Cardiac muscle cell (in vitro differentiated cells and primary cell): ENCODE results near the gene PAGE2. TPM values are rescaled to one million over a fixed set of nuclear protein-coding genes. Genes with fewer than 3 reads are reported as not detected.
"Not testable (repeated sequence)": the region's sequence is repeated elsewhere in the genome, so short reads cannot be mapped to it uniquely, and the experiment has no call there.

ENCODE experiments used
- DNase-seq, 2 donors: peaks; one replicate each; pipeline versions ENCODE4 v3.0.0 to v3.0.0-alpha.2; 2010 to 2017; ENCODE audit warnings: low read depth in 1 of 2, low spot score in 1 of 2
- H3K27ac ChIP-seq: fragments of 200-600 bp; sonication (generic); 2 replicates; pipeline ENCODE4 v1.5.1; 2016
- H3K27me3 ChIP-seq: fragments of 200-600 bp; sonication (generic); 2 replicates; pipeline ENCODE4 v1.6.0; 2016; ENCODE audit warnings: control low read depth
- H3K36me3 ChIP-seq: fragments of 200-600 bp; sonication (generic); 2 replicates; pipeline ENCODE4 v1.5.1; 2016; ENCODE audit warnings: control low read depth
- H3K4me1 ChIP-seq: fragments of 200-600 bp; sonication (generic); 2 replicates; pipeline ENCODE4 v1.8.1; 2017; ENCODE audit warnings: low read depth, mild to moderate bottlenecking, mixed run types
- H3K4me3 ChIP-seq: fragments of 200-600 bp; sonication (generic); 2 replicates; pipeline ENCODE4 v1.5.1; 2016; ENCODE audit warnings: mild to moderate bottlenecking
- H3K9me3 ChIP-seq: fragments of 200-600 bp; sonication (generic); 2 replicates; pipeline ENCODE4 v1.5.1; 2017; ENCODE audit warnings: low read depth, mild to moderate bottlenecking, control low read depth
- polyA plus RNA-seq: library from polyadenylated mRNA; unstranded; fragments of >200 nt; fragmentation: Nextera tagmentation; extraction: Ambion mirVana; gene quantifications from 2 replicates; pipeline ENCODE4 v1.2.1, GENCODE V29; 2016
- total RNA-seq: library from RNA; depleted of rRNA; stranded (reverse); fragments of >200 nt; gene quantifications from 2 replicates; pipeline ENCODE4 v1.2.3, GENCODE V29; 2016
- TF ChIP-seq, protein P1 (sequence below): IDR thresholded peaks from 2 replicates; pipeline ENCODE4 v1.5.1; 2012; ENCODE audit warnings: low read depth, mild to moderate bottlenecking, low read length

The PAGE2 gene
- total and polyA plus RNA-seq, 2 experiments from 2014 or later = not detected

DNA sequence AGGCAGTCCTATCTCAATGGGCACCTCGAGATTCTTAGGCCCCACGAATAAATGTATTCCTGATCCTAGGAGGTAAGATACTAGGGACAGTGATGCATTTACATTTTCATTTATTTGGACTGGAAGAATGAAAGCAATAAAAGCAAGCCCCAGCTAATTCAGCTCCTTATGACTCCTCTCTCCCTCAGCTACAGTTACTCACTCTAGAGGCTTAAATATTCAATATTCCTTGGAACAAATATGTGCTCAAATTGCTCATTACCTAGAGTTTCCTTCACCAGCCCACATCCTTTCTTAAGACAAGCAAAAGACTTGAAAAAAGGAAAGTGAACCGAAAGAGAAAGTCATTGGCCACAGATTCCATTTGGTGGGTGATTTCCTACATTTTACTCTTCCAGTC, 13.9 kb downstream of the PAGE2 start:
- H3K4me3 ChIP-seq = no peak overlapping the region
- H3K9me3 ChIP-seq = no peaks in the 10 kb centered on the region
- no peaks in the 10 kb centered on the region for H3K36me3 ChIP-seq
- H3K27ac ChIP-seq = no peak overlapping the region
- no peaks in the 10 kb centered on the region for H3K27me3 ChIP-seq
- no peak for DNase-seq
- TF ChIP-seq, protein P1, sequence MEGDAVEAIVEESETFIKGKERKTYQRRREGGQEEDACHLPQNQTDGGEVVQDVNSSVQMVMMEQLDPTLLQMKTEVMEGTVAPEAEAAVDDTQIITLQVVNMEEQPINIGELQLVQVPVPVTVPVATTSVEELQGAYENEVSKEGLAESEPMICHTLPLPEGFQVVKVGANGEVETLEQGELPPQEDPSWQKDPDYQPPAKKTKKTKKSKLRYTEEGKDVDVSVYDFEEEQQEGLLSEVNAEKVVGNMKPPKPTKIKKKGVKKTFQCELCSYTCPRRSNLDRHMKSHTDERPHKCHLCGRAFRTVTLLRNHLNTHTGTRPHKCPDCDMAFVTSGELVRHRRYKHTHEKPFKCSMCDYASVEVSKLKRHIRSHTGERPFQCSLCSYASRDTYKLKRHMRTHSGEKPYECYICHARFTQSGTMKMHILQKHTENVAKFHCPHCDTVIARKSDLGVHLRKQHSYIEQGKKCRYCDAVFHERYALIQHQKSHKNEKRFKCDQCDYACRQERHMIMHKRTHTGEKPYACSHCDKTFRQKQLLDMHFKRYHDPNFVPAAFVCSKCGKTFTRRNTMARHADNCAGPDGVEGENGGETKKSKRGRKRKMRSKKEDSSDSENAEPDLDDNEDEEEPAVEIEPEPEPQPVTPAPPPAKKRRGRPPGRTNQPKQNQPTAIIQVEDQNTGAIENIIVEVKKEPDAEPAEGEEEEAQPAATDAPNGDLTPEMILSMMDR = no peak
- no peaks in the 10 kb centered on the region for H3K4me1 ChIP-seq

- H3K27me3 ChIP-seq = no peaks in the 10 kb centered on the region
- H3K9me3 ChIP-seq = no peaks in the 10 kb centered on the region
- TF ChIP-seq, protein P1 = no peak
- H3K4me1 ChIP-seq = no peaks in the 10 kb centered on the region
- no peaks in the 10 kb centered on the region for H3K36me3 ChIP-seq
- no peak overlapping the region for H3K4me3 ChIP-seq
- DNase-seq = no peak
- H3K27ac ChIP-seq = no peak overlapping the region
Observed at GRCh38 chrX:55107262-55107661, 18.4 kb downstream of the PAGE2 start.

DNA sequence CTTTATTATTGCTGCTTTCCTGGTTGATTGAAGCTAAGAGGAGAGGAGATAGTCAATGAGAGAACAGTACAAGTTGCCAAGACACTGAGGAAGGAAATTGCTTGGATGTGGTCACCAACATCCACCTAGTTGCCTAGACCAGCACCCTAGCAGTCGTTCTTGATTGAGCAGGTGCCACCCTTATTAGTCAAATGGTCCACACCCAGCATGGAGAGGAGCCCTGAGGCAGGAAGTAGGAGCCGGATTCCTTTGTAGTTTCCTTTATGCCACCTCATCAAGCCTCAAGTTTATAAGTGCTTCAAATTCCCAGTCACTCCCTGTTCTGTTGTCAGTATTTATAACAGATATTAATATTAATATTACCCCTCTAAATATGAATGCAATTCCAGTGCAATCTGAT, 19.1 kb downstream of the PAGE2 start:
- TF ChIP-seq, protein P1 = no peak
- Histone ChIP-seq H3K4me3 (no peak overlapping the region), H3K36me3 (no peaks in the 10 kb centered on the region), H3K27me3 (no peaks in the 10 kb centered on the region), H3K9me3 (no peaks in the 10 kb centered on the region), H3K27ac (no peak overlapping the region), H3K4me1 (no peaks in the 10 kb centered on the region)
- no peak for DNase-seq

DNA sequence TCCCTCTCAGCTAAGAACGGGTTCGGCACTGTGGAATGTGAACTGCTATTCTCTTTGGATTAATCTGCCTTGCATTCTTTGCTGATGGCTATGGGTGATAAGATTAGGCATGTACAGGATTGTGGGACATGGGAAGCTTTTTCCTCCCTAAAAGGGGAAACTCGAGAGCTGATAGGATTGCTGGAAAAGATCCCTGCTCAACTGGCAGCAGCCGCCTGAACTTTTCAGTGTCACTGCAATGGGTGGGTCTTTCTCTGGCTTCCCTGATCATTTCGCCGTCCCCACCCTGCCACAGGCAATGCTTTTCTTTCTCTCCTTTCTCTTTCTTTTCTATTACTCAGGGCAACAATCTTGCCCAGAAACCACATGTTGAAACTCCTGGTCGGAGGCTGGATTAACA, 20.5 kb downstream of the PAGE2 start:
- H3K4me3 ChIP-seq = no peak overlapping the region
- H3K27ac ChIP-seq = no peak overlapping the region
- H3K9me3 ChIP-seq = no peaks in the 10 kb centered on the region
- H3K4me1 ChIP-seq = no peaks in the 10 kb centered on the region
- no peaks in the 10 kb centered on the region for H3K27me3 ChIP-seq
- peak in 1 of 2 donors; percentile 29 for DNase-seq
- no peaks in the 10 kb centered on the region for H3K36me3 ChIP-seq
- TF ChIP-seq, protein P1 = no peak

DNA sequence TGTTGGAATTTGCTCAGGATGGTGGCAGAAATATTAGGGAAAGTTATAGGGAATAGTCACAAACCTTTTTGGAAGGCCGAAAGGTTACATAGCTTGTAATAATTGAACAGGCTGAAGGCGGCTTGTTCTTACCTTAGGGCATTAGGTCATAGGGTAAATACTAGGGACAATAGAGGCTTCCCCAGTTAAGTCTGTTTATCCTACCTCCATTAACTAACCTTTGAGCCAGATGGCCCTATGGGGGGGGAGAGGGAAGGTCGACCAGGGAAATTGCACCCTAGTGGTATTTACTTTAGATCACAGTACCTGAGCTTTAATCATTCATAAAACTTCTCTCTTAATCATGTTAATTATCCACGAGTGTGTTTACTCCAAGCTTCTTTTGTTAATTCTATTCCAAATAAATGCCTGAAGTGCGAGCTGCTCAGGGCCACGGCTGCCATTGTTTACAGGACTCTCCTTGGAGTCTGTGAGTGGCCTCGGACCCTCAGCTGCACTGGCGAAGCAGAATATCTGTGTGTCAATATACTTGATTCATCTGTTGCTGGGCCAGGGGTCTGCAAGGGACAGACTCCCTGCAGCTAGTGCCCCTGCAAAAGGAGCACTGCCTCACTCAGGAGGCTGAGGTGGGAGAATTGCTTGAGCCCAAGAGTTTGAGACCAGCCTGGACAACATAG, 22.9 kb downstream of the PAGE2 start:
- Histone ChIP-seq H3K4me1 (no peaks in the 10 kb centered on the region), H3K4me3 (no peak overlapping the region), H3K27me3 (no peaks in the 10 kb centered on the region), H3K36me3 (no peaks in the 10 kb centered on the region), H3K27ac (no peak overlapping the region), H3K9me3 (no peaks in the 10 kb centered on the region)
- TF ChIP-seq, protein P1 = no peak
- no peak for DNase-seq

DNA sequence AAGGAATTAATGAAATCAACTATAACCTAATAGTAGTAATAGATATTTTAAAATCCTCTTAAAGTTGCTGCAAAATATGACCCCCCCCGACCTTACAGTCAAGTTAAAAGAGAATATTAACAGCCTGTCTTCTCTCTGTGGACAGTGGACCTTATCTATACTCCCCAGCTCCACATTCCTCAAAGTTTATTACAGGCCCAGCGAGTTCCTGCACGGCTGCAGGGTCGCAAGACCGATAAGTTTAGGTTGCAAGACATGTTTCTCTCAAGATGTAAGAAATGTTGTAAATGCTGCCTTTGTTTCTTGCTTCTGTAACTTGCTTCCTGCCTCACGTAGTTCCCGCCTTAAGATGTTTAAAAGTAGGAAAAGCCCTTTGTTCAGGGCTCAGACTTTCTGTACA, 27.8 kb downstream of the PAGE2 start:
- not testable (repeated sequence) for H3K4me3 ChIP-seq

More for the DNA sequence above, 27.8 kb downstream of the PAGE2 start:
- not testable (repeated sequence) for H3K27me3 ChIP-seq, H3K36me3 ChIP-seq, H3K9me3 ChIP-seq, H3K27ac ChIP-seq, H3K4me1 ChIP-seq
- DNase-seq = peak in 1 of 2 donors; percentile 9
